ENCODE results near the gene HMOX2.

Gene HMOX2

GRCh38 chr16:4435337-4436067 is 40.7 kb upstream of the HMOX2 start:
- TF ChIP-seq, protein P1, sequence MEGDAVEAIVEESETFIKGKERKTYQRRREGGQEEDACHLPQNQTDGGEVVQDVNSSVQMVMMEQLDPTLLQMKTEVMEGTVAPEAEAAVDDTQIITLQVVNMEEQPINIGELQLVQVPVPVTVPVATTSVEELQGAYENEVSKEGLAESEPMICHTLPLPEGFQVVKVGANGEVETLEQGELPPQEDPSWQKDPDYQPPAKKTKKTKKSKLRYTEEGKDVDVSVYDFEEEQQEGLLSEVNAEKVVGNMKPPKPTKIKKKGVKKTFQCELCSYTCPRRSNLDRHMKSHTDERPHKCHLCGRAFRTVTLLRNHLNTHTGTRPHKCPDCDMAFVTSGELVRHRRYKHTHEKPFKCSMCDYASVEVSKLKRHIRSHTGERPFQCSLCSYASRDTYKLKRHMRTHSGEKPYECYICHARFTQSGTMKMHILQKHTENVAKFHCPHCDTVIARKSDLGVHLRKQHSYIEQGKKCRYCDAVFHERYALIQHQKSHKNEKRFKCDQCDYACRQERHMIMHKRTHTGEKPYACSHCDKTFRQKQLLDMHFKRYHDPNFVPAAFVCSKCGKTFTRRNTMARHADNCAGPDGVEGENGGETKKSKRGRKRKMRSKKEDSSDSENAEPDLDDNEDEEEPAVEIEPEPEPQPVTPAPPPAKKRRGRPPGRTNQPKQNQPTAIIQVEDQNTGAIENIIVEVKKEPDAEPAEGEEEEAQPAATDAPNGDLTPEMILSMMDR (IDR thresholded peaks at IDR 0.05; ENCODE audit: low read length, missing control alignments): no peak
- H3K4me3 ChIP-seq (replicated peaks; ENCODE audit: low read depth, low read length): no peak overlapping the region
- DNase-seq (ENCODE audit: low read depth): no peak

DNA sequence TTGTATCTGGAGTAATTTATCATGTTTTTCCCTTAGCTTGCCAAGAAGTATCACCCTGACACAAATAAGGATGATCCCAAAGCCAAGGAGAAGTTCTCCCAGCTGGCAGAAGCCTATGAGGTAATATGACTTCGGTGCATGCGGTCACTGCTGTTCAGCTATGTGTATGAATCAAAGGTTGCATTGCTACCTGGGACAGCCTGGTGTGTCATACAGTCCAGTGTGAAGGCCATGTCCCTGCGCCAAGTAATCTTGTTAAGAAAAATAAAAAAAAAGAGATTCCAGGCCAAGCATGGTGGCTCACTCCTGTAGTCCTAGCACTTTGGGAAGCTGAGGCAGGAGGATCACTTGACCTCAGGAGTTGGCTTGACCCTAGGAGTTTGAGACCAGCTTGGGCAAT is 38.8 kb upstream of the HMOX2 start:
- DNase-seq (ENCODE audit: low read depth): no peak
- no peak overlapping the region for H3K4me3 ChIP-seq (replicated peaks; ENCODE audit: low read depth, low read length)
- TF ChIP-seq, protein P1 (IDR thresholded peaks at IDR 0.05; ENCODE audit: low read length, missing control alignments): no peak

- TF ChIP-seq, protein P1 (IDR thresholded peaks at IDR 0.05; ENCODE audit: low read length, missing control alignments): no peak
- DNase-seq (ENCODE audit: low read depth): no peak
- H3K4me3 ChIP-seq (replicated peaks; ENCODE audit: low read depth, low read length): no peak overlapping the region
Observed at GRCh38 chr16:4442371-4442770, 33.8 kb upstream of the HMOX2 start.

GRCh38 chr16:4443271-4443670 is 32.9 kb upstream of the HMOX2 start:
- TF ChIP-seq, protein P1 (IDR thresholded peaks at IDR 0.05; ENCODE audit: low read length, missing control alignments): no peak
- H3K4me3 ChIP-seq (replicated peaks; ENCODE audit: low read depth, low read length): no peak overlapping the region
- DNase-seq (ENCODE audit: low read depth): no peak

DNA sequence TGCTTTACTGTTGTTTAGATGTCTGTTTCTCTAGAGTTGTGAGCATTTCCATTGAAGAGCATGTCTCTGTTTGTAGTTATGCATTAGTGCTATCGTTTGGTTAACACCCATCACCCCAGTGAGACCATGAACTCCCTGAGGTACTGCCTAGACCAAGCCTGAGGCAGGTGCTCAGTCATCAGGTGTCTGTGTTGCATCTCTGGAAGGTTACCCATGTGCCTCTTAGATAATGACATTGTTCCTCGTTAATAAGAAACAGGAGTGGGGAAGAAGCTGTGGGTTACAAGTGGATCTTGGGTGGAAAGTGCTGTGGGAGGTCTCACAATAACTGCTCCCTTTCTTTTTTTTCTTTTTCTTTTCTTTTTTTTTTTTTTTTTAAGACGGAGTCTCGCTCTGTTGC is 32.2 kb upstream of the HMOX2 start:
- no peak for DNase-seq (ENCODE audit: low read depth)
- TF ChIP-seq, protein P1 (IDR thresholded peaks at IDR 0.05; ENCODE audit: low read length, missing control alignments): no peak
- H3K4me3 ChIP-seq (replicated peaks; ENCODE audit: low read depth, low read length): no peak overlapping the region

DNA sequence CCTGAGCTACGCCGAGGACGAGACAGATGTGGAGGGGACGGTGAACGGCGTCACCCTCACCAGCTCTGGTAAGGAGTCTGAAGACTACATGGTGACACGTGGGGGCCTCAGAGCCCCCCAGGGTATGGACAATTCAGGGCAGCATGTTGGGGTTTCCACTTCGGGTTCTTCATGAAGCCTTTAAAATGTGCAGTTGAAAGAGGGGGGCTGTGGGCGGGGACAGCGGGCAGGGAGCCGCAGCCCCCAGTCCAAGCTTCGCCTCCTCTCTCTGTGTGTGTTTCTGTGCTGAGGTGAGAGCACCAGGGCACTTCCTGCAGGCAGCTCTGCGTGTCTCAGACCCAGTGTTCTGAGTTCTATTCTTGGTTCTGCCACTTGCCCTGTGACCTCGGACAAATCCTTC is 25.8 kb upstream of the HMOX2 start:
- DNase-seq (ENCODE audit: low read depth): no peak
- TF ChIP-seq, protein P1 (IDR thresholded peaks at IDR 0.05; ENCODE audit: low read length, missing control alignments): no peak
- H3K4me3 ChIP-seq (replicated peaks; ENCODE audit: low read depth, low read length): no peak overlapping the region

DNA sequence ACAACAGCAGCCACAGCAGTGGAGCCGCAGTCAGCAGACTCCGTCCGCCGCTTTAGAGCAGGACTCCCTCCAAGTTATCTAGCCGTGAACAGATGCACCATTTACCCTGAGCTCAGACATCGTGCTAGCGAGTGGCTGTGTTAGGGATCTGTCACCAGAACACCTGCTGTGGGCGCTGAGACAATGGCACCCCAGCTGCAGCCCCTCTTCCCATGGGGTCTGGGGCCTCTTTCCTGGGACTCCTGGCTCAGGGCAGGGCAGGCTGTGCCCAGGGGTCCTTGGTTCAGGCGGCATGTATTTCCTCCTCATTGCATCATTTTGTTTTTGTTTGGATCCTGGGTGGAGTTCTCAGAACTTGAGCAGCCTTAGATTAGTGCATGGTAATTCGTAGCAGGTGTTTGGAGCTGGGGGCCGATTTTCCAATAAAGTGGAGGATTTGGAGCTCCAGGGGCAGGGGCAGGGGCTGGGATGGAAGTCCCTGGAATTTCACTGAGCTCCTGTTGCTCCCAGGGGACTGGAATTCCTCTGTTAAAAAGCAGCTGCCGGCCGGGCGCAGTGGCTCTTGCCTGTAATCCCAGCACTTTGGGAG is 25.2 kb upstream of the HMOX2 start:
- H3K4me3 ChIP-seq (replicated peaks; ENCODE audit: low read depth, low read length): no peak overlapping the region
- TF ChIP-seq, protein P1 (IDR thresholded peaks at IDR 0.05; ENCODE audit: low read length, missing control alignments): no peak
- DNase-seq (ENCODE audit: low read depth): no peak

Data from fibroblast of pulmonary artery (primary cell).